Right cardiac atrium (tissue), 5 donors: ENCODE data around the gene CDK14. TPM values are rescaled to one million over a fixed set of nuclear protein-coding genes. Genes with fewer than 3 reads are reported as not detected.

Experiments
- ATAC-seq, 2 donors: fragments of 200-7000 bp; cut with Tn5 transposase; one replicate each; pipeline versions ENCODE4 v1.8.0 to v1.9.1; 2020; ENCODE audit warnings: moderate library complexity in 2 of 2, mild to moderate bottlenecking in 1 of 2
- DNase-seq, 3 donors: peaks; one replicate each; pipeline ENCODE4 v3.0.0-alpha.2; 2020
- H3K27ac ChIP-seq: one replicate; pipeline ENCODE4 v1.5.1; 2013; ENCODE audit warnings: mild to moderate bottlenecking, low read length, control low read depth, moderate library complexity
- H3K27me3 ChIP-seq: one replicate; pipeline ENCODE4 v1.6.1; 2013; ENCODE audit not compliant: control insufficient read depth, insufficient read depth
- H3K4me1 ChIP-seq: one replicate; pipeline ENCODE4 v1.6.1; 2013; ENCODE audit warnings: low read length; ENCODE audit not compliant: control insufficient read depth, insufficient read depth
- H3K4me3 ChIP-seq: one replicate; pipeline ENCODE4 v1.5.1; 2013; ENCODE audit warnings: low read length, control low read depth
- H3K9me3 ChIP-seq: one replicate; pipeline ENCODE4 v1.6.1; 2013; ENCODE audit warnings: low read length; ENCODE audit not compliant: control insufficient read depth
- WGBS: extraction: QIAGEN DNeasy Blood & Tissue Kit; methylation state at CpG from one replicate; pipeline ENCODE4 v1.1.7; 2013; 5-methylcytosine and 5-hydroxymethylcytosine counted together
- intact Hi-C, 4 donors: fragments of 100-400 bp; cut with DNase I; formaldehyde crosslinking; loops; one replicate each; pipeline versions ENCODE4 v1.11.0 to v1.14.0; 2022 to 2023
- polyA plus RNA-seq: library from polyadenylated mRNA; stranded (reverse); fragments of 200-250 nt; gene quantifications from one replicate; pipeline ENCODE4 v1.2.3, GENCODE V29; 2013
- total RNA-seq, 4 donors: library from RNA; stranded (reverse); fragmentation: NEBNext Ultra II Directional; extraction: Animal tissue kit (Norgen Biotek cat#: 25700); gene quantifications; one replicate each; pipeline ENCODE4 v1.2.1, GENCODE V29; 2021
- donor health status: healthy with polysubstance abuse.
- donor health status: DM: no; HTN: yes; CAD: no.
- donor health status: DM: no; HTN: no; CAD: no.
- donor health status: DM: no; HTN: yes; CAD: no; lungs with severe emphysema.
- donor health status: DM: yes; HTN: yes; CAD: no.

The CDK14 gene
- total and polyA plus RNA-seq, 5 donors: 10.7 to 93.1 (median 59.6) TPM

GRCh38 chr7:91247500-91247899 is 651.4 kb downstream of the CDK14 start:
- no peak overlapping the region for H3K27ac ChIP-seq
- no peaks in the 10 kb centered on the region for H3K27me3 ChIP-seq
- H3K4me1 ChIP-seq: no peaks in the 10 kb centered on the region
- H3K4me3 ChIP-seq: no peak overlapping the region
- intact Hi-C loops: no loop called here
- DNase-seq (no peak), ATAC-seq (no peak)
- no peaks in the 10 kb centered on the region for H3K9me3 ChIP-seq

GRCh38 chr7:91248996-91249395 is 652.9 kb downstream of the CDK14 start:
- ATAC-seq (no peak), DNase-seq (no peak)
- Histone ChIP-seq H3K4me1 (no peaks in the 10 kb centered on the region), H3K4me3 (no peak overlapping the region), H3K9me3 (no peaks in the 10 kb centered on the region), H3K27me3 (no peaks in the 10 kb centered on the region), H3K27ac (no peak overlapping the region)
- 13% methylated on average over 2 of the region's 2 CpGs for whole genome bisulfite sequencing
- intact Hi-C loops: no loop called here

GRCh38 chr7:91249506-91250233 is 653.5 kb downstream of the CDK14 start:
- Histone ChIP-seq H3K27me3 (no peaks in the 10 kb centered on the region), H3K9me3 (no peaks in the 10 kb centered on the region), H3K27ac (no peak overlapping the region), H3K4me3 (no peak overlapping the region), H3K4me1 (no peaks in the 10 kb centered on the region)
- no peak for DNase-seq
- ATAC-seq: no peak
- intact Hi-C loops: no loop called here
- WGBS: 80% methylated on average over 4 of the region's 4 CpGs

- no peaks in the 10 kb centered on the region for H3K27me3 ChIP-seq
- no peaks in the 10 kb centered on the region for H3K9me3 ChIP-seq
- WGBS: 93% methylated on average over 4 of the region's 4 CpGs
- no peak for ATAC-seq
- no peak overlapping the region for H3K27ac ChIP-seq
- H3K4me3 ChIP-seq: no peak overlapping the region
- H3K4me1 ChIP-seq: no peaks in the 10 kb centered on the region
- intact Hi-C loops: no loop called here
- no peak for DNase-seq
These were observed 654.6 kb downstream of the CDK14 start for GRCh38 chr7:91250706-91251105.

- ATAC-seq: no peak
- Histone ChIP-seq H3K4me3 (no peak overlapping the region), H3K4me1 (no peaks in the 10 kb centered on the region), H3K9me3 (no peaks in the 10 kb centered on the region), H3K27ac (no peak overlapping the region), H3K27me3 (no peaks in the 10 kb centered on the region)
- intact Hi-C loops: no loop called here
- no peak for DNase-seq
- WGBS: 86% methylated on average over 3 of the region's 3 CpGs
These were observed 655.8 kb downstream of the CDK14 start for GRCh38 chr7:91251877-91252276.

Other genes starting within 250 kb of the CDK14 start
- gene GTPBP10, start 249.6 kb upstream of the CDK14 start, total RNA-seq: 10 to 100 TPM; 15.3 to 25.9 (median 20.3) TPM
- gene GTPBP10, start 249.6 kb upstream of the CDK14 start, polyA plus RNA-seq: 11.7 TPM
- gene CLDN12, start 192.9 kb upstream of the CDK14 start, total RNA-seq: 10 to 100 TPM; 34.9 to 46.1 (median 39.7) TPM
- 24.7 TPM for gene CLDN12, start 192.9 kb upstream of the CDK14 start, polyA plus RNA-seq
- not detected for gene PTTG1IP2, start 126.7 kb upstream of the CDK14 start, total RNA-seq
- gene PTTG1IP2, start 126.7 kb upstream of the CDK14 start, polyA plus RNA-seq: not detected